COLO829 (cell line): ENCODE measurements around the gene RAC2.
A peak's percentile ranks its signal among the peaks of the same experiment; 100 is the strongest.

ENCODE experiments used
- DNase-seq: peaks from one replicate; pipeline ENCODE4 v3.0.0; 2012; ENCODE audit warnings: low spot score

Gene RAC2

DNA sequence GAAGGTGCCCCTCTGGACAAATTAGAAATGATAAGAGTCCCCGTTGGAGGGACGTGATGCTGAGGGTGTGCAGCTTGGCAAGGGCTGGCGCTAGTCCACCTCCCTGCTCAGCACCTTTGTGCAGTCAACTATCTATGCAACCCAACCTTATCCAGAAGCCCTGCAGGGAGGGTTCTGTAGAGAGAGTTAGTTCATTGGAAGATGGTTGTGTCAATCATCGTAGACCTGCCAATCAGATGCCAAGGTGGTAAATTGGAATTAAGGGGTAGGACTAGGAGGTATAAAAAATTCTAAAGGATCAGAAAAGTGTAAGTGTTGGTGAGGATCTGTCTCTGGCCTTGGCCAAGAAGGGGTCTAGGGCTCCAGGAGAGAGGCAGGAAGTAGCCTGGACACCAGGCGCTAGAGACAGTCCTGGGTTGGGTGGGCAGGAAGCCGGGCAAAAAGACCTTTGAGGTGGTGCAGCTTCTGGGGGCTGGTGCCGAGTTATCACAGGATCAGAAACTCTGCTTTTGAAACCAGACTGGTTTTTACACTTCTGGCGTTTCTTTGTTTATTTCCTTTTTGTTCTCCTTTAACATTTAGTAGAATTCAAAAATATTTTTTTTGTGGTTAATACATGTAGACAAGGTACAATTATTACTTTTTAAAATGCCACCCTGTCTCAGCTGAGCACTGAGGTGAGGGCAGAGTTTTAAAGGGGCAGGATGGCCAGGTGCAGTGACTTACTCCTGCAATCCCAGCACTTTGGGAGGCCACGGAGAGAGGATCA lies 57.7 kb downstream of the RAC2 start:
- DNase-seq = peak; percentile 83

- no peak for DNase-seq
Observed at GRCh38 chr22:37185646-37186227, 58.3 kb downstream of the RAC2 start.

DNA sequence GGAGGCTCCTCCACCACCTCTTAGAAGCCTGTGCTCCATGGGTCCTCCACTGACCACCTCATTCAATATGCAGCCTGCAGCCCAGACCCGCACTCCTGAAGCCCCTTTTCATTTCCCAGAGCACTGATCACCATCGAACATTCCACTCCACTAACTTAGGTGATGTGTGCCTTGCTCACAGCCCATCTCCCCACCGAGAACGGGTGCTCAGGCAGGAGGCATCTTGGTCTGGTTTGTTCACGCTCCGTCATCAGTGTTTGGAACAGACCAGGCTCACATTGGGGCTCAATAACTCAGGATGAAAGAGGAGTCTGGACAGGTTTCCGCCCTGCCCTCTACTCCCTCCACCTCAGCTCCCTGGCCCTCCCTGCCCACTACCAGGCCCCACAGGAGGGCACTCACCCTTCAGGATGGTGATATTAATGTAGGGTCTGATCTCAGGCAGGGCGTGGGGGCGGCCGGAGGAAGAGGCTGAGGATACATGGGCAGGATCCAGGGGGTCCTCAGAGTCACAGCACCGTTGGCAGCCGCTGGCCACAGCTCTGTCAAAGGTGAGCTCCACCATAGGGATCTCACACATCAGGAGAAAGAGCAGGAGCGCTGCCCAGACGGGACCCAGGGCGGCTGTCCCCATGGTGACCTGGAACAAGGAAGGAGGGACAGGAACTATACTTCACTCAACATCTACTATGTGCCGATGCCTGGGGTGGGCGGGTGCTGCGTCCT lies 59.1 kb downstream of the RAC2 start:
- no peak for DNase-seq

- DNase-seq = no peak
Observed at GRCh38 chr22:37184380-37184755, 59.7 kb downstream of the RAC2 start.

- DNase-seq = no peak
Observed at GRCh38 chr22:37183432-37184379, 60.4 kb downstream of the RAC2 start.

DNA sequence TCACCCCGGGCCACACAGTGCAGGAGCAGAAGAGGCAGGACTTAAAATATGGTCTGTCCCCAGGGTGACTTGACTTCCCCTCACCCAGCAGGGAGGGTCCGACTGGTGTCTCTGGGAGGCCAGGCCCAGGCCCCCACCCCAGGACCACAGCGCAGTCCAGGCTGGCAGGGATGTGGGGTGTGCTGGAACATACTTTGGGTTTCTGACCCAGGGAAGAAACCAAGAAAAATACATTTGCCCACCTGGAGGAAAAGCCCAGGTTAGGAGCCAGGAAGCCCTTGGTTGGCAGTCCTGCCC lies 61.2 kb downstream of the RAC2 start:
- DNase-seq = no peak

- DNase-seq = no peak
Observed at GRCh38 chr22:37182101-37182948, 61.7 kb downstream of the RAC2 start.

DNA sequence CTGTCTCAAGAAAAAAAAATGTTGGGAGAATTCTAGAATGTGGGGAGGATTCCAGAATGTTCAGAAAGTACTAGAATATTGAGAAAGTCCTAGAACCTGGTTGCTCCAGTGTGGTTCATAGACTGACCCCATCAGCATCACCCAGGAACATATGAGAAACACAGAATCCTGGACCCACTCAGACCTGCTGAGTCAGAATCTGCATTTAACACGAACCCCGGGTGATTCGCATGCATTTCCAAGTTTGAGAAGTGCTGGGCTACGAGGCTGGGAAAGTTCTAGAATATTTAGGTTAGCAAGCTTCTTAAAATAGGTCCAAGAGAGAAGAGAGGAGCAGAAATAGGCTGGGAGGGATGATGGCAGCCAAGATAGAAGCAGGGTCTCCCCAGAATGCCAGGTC lies 62.4 kb downstream of the RAC2 start:
- no peak for DNase-seq

DNA sequence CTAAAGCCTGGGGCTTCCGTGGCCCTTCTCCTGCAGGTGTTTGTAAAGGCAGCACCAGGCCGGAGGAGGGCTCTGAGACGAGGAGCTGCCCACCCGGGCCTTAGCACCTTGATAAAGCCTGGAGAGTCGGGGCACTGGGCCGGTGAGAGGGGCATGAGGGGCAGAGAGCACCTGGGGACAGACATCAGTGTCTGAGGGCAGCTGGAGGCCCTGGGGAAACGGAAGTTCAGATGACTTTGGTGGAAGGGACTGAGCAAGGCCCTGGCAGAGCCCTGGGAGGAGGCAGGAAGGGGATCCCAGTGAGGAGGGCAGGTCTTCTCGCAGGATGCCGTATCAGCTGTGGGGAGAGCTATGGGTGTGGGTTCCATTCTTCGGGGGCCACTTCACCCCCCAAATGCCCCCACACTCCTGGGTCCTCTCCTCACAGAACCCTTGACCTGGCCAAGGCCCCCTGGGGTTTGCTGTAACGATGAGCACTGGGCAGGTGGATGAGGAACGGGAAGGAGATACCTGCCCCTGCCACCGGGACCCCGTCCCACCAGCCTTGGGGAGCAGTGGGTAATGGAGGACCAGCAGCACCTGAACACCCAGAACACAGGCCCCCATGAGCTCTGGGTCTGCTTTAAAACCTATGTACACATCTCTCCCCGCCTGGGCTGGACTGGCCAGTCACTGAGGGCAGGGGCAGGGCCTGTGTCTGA lies 63.4 kb downstream of the RAC2 start:
- no peak for DNase-seq

DNA sequence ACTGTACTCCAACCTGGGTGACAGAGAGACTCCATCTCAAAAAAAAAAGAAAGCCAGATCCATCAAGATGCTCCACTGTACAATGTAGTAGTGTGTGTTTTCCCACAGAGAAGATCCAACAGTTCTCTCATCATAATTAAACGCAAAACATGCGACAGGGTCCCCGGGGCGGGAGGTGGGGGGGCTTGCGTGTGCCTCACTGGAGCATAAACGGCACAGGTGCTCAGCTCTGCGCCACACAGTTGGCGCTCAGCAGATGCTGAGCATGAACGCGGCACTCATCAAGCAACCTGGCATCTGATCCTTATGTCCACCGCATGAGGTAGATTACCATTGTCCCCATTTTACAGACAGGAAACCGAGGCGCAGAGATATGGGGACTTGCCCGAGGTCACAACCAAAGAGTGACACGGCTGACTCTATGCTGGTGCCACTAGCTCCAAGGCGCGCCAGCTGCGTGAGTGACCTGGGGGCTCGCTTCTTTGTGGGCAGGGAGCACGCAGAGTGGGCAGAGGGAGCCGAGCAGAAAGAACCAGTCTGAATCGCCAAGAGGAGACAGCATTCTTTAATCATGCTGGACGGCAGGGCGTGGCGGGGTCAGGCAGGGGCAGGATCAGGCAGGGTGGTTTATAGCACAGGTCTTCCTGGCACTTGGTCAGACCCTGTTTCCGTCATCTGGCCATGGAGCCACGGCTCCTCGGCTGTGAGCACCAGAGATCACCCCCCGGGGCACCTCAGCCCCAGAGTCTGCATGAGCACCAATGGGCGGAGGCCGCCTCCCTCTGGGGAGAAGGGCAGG lies 64.2 kb downstream of the RAC2 start:
- DNase-seq = no peak

DNA sequence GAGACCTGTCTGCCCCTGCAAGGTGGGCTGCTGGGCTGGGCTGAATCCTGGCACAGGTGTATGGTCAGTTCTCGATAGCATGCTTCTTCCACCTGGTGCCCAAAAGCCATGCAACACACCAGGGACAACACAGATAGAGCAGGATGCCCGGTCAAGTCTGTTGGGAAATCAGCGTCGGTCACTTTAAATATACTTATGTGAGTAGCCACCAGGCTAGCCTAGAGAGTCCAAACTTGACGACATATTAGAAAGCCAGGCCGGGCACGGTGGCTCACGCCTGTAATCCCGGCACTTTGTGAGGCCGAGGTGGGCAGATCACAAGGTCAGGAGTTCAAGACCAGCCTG lies 65.0 kb downstream of the RAC2 start:
- no peak for DNase-seq

GRCh38 chr22:37178350-37179125 lies 65.5 kb downstream of the RAC2 start:
- no peak for DNase-seq

GRCh38 chr22:37177755-37178154 lies 66.3 kb downstream of the RAC2 start:
- DNase-seq = no peak

DNA sequence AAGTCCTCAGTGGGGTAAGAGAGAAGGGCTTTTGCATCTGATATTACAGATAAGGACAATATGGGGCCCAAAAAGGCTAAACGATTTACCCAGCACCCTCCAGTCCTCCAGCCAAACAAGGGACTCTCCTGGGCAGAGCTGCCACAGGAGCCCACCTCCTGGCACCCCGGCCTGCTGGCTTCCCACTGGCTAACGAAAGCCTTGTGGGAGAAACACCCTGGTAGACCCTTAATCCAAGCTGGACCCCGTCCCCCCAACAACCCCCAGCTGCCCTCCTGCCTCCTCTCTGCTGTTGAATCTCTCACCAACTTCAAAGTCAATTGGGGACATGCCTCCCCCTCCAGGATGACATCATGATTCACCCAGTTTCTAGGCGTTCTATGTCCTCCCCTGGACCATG lies 66.8 kb downstream of the RAC2 start:
- DNase-seq = no peak

GRCh38 chr22:37176464-37177061 lies 67.5 kb downstream of the RAC2 start:
- DNase-seq = no peak

DNA sequence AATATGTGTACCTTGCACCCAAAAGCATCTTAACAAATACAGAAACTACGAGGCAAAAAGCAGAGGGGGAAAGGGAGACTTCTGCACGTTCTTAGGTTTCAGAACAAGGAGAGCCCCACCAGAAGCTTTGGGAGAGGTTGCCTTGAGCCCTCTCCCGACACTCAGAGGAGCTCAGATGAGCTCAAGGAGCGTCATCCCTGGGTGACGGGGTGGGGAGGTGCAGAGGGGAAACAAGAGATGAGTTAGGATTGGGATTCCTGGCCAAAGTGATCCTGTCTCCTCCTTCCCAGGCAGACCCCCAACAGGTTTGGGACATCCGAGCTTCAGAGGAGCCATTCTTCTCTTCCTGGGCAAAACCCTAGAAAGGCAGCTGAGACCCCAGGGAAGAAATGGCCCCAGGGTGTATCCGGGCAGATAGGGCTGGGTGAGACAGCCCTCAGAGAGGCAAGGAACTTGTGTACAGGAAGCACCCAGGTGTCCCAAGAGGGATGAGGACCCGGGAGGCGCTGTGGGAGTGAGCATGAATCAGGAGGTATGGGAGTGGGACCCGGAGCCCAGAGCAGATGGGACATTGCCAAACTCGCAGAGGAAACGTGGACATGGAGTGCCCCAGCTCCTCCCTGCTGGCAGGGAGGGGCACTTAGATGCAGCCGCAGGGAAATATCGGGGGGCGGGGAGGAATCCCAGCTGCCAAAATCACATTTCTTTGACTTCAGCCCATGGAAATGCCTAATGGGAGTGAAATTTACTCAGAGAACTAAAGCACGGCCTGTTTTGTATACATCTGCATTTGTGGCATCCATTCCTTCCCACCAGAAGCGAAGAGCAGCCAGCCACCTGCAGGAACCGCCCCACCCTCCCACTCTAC lies 68.4 kb downstream of the RAC2 start:
- no peak for DNase-seq
